ENCODE results near the gene CRYGN. TPM values are rescaled to one million over a fixed set of nuclear protein-coding genes. Genes with fewer than 3 reads are reported as not detected.
A peak's percentile ranks its signal among the peaks of the same experiment; 100 is the strongest.

The CRYGN gene
- total RNA-seq, 1 experiment from 2014 or later = not detected

DNA sequence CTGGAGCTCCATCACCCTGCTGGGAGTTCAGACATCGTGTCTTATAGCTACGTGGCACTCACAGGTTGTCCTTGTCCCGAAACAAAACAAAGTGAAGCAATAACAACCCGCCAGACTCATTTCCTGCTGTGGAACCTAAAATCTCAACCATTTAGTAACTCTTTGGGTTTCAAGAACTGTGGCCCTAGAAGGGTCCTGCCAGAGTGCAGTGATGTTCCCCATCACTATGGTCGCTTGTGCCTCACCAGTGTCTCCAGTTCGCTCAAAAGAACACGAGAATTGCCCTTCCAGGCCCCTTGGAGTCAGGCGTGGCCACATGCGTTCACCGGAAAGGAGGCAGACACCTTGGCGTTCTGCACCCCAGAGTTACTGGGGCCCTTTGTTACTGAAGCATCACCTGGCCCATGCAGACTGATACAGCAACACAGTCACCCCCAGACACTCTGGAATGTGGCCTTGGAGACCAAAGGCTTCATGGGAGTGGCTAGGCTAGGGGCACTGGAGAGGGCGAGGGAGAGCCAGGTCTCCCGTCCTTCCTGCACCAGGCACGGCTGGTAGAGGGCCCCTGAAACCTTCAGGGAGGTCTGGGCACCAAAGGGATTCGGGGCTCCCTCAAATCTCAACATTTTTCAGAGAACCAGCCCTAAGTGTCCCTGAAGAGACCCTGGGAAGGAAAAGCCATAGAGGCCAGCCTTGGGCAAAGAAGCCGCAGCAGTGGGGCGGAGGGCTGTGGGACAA, 908 bp downstream of the CRYGN start:
- DNase-seq (ENCODE audit: low spot score) = no peak

- no peak for DNase-seq (ENCODE audit: low spot score)
Measured at GRCh38 chr7:151437866-151438516, 1.9 kb downstream of the CRYGN start.

GRCh38 chr7:151437159-151437553, 2.8 kb downstream of the CRYGN start:
- DNase-seq (ENCODE audit: low spot score) = no peak

GRCh38 chr7:151436446-151437158, 3.3 kb downstream of the CRYGN start:
- DNase-seq (ENCODE audit: low spot score) = no peak

- DNase-seq (ENCODE audit: low spot score) = no peak
Measured at GRCh38 chr7:151435971-151436370, 4.0 kb downstream of the CRYGN start.

DNA sequence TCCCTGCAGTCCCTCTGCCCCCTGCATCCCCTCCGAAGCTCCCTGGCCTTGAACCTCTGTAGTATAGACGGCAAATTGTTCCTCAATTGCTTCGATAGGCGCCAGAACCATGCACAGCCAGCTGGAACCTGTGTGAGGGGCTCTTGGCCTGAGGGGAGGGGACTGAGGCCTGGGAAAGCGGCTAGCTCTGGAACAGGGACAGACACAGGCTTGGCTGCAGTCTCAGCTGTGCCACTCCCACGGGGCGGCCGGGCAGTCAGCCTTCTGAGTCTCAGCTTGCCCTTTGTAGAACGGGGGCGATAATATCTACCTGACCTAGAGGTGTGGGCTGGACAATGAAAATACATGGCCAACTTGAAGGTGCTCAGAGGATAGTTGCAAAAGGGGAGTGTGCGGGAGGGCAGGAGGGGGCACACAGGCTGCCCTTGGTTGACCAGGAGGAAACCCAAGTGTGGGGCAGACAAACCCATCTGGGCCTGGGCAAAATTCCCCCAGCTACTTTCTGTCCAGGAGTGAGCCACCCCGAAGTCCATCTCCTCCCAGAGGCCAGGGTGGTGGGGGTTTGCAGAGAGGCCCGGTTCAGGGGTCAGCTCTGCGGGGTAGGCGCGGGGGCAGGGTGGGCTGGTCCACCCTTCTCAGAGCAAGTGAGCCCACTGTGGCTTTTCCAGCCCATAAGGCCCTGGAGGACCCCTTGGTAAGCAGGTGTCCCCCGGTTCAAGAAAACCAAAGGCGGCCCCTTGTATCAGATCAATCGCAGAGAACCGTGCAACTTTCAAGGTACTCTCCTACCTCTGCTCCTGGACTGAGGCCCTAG, 4.6 kb downstream of the CRYGN start:
- DNase-seq (ENCODE audit: low spot score) = no peak

DNA sequence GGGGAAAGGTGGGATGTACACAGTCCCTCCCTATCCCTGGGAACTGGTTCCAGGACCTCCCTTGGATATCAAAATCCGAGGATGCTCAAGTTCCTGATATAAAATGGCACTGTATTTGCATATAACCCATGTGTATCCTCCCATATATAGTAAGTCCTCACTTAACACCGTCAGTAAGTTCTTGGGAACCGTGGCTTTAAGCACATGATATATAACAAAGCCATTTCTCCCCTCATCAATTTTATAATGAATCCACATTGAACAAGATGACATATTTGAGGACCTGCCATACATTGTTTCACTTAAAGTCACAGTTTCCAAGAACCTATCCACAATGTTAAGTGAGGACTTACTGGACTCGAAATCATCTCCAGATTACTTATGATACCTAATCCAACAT, 5.4 kb downstream of the CRYGN start:
- DNase-seq (ENCODE audit: low spot score) = no peak

- no peak for DNase-seq (ENCODE audit: low spot score)
Measured at GRCh38 chr7:151433721-151434400, 6.1 kb downstream of the CRYGN start.

DNA sequence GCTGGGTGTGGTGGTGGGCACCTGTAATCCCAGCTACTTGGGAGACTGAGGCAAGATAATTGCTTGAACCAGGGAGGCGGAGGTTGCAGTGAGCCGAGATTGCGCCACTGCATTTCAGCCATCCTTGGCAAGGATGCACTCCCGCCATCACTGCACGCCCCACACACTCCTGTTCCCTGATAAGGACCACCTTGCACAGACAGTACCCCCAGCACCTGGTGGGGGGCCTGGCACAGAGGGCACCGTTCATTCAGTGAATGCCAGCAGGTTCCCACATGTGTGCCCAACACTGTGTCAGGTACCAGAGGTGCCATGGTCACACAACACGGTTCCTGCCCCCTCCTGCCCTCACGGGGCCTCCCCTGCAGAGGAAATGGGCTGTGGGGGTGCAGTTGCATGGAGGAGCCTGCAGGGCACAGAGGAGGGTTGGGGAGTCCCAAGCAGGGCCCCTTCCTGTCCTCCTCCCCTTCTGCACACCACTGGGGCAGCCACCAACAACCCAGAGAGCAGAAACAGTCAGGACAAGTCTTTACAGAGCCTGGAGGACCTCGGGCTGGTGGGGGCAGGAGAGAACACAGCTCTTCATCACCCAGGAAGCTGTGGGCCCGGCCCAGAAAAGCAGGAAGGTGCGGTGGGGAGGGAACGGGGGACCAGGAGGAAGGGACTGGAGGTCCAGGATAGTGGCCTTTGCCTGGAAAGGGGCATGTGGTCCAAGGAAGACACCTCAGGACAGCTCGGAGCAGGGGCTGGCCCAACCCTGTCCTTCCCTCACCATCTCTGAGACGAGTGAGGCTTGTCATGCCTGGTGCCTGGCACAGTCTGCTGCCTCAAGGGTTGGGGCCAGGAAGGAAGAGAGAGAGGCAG, 7.1 kb downstream of the CRYGN start:
- DNase-seq (ENCODE audit: low spot score) = no peak

GRCh38 chr7:151431768-151432311, 8.1 kb downstream of the CRYGN start:
- no peak for DNase-seq (ENCODE audit: low spot score)

DNA sequence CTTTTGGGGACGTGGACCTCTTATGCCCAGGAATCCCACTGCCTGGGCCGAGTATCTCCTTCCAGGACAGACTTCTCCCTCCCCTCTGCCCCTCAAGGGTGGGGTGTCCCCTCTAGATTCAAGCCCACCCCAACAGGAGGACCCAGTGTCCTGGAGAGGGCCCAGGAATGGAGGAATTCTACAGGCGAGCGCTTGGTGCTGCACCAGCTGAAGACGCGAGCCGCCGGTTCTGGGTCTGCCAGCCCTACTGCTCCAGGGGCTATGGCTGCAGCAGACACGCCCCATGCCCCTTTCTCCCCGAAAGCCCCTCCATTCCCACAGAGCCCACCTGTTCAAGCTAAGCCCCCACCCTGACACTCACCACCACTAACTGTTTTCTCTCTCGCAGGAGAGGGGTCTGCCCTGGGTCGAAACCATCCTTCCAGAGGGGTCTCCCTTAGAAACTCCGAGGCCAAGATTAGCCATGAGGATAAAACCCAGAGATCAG, 8.6 kb downstream of the CRYGN start:
- DNase-seq (ENCODE audit: low spot score) = no peak

- DNase-seq (ENCODE audit: low spot score) = no peak
Measured at GRCh38 chr7:151430391-151431205, 9.3 kb downstream of the CRYGN start.

DNA sequence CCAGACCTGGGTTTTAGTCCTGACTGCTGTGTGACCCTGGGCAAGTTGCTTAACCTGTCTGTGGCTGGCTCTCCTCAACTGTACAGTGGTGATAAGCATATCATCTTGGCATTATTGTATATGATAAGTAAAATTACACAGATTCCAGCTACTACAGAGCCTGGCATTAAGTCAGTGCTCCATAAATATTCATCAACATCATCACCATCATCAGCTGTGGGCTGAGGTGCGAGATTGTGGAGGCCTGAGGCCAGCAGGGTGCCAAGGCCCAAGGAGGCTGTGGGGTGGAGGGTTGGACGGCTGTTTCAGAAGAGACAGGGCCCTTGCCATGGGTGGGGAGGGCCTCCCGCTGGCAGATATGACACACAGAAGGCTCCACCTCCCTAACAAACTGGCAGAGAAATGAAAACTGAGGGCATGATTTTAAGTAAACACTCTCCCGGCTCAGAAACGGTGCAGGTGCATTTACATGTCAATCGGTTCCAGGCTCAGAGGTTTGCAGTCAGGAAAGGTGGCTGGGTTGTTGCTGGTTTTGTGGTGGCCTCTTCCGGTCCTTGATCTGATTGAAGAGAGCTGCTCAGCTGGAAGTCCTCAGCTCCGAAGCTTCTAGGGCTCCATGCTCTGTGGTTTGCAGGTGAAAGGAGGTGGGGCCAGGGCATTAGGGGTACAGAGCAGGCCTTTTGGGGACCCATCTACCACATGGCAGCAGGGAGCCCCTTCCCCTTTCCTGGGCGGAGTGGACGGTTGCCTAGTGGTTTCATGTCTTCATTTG, 10.2 kb downstream of the CRYGN start:
- DNase-seq (ENCODE audit: low spot score) = peak; percentile 64

- no peak for DNase-seq (ENCODE audit: low spot score)
Measured at GRCh38 chr7:151429237-151429559, 10.7 kb downstream of the CRYGN start.

- peak; percentile 84 for DNase-seq (ENCODE audit: low spot score)
Measured at GRCh38 chr7:151428378-151429236, 11.3 kb downstream of the CRYGN start.

DNA sequence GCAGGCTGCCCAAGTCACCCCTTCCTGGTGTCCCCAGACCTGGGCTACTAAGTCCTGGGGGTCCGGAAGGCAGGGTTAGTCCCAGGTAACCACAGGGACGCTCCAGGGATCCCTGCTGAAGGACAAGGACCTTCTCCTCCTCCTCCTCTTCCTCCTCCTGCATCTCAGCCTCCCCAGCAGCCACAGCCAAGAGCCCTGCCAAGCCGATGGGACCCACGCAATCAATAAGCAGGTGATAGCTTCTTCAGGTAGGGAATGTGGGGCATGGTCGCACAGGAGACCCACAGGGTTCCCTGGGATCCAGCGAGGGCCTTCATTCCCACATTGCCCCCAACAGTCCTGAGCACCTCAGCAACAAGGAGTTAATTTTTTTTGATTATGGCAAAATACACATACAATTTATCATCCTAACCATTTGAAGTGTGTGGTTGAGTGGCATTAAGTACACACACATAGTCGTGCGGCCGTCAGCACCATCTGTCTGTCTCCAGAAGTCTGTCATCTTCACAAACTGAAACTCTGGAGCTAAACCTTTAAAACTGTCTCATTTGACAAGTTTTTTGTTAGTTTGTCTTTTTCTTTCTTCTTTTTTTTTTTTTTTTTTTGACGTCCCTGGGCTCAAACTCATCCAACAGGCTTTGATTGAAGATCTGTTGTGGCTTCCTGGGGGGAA, 12.1 kb downstream of the CRYGN start:
- DNase-seq (ENCODE audit: low spot score) = peak; percentile 36
